Stimulated activated CD4-positive, alpha-beta T cell treated with anti-CD3 and anti-CD28 coated beads, Interleukin-4, amount 100 ng/mL, for 1 hour (primary cell): ENCODE results near the gene GNA15.
A peak's percentile ranks its signal among the peaks of the same experiment; 100 is the strongest.

ENCODE experiments used
- DNase-seq: peaks from one replicate; pipeline ENCODE4 v3.0.0-alpha.2; 2020

Gene GNA15

GRCh38 chr19:3122512-3122870 is 13.3 kb upstream of the GNA15 start:
- no peak for DNase-seq

- DNase-seq = no peak
These were observed 12.6 kb upstream of the GNA15 start for GRCh38 chr19:3123088-3123721.

GRCh38 chr19:3123956-3124355 is 11.9 kb upstream of the GNA15 start:
- DNase-seq = no peak

- DNase-seq = no peak
These were observed 11.2 kb upstream of the GNA15 start for GRCh38 chr19:3124630-3125029.

- peak; percentile 81 for DNase-seq
These were observed 9.8 kb upstream of the GNA15 start for GRCh38 chr19:3125900-3126524.

- DNase-seq = no peak
These were observed 6.7 kb upstream of the GNA15 start for GRCh38 chr19:3129112-3129511.

- DNase-seq = no peak
These were observed 4.7 kb upstream of the GNA15 start for GRCh38 chr19:3131168-3131567.

- DNase-seq = peak; percentile 67
These were observed 2.7 kb upstream of the GNA15 start for GRCh38 chr19:3132971-3133792.

GRCh38 chr19:3133793-3134116 is 2.1 kb upstream of the GNA15 start:
- no peak for DNase-seq

- no peak for DNase-seq
These were observed 837 bp downstream of the GNA15 start for GRCh38 chr19:3136684-3137055.

GRCh38 chr19:3137119-3137518 is 1.3 kb downstream of the GNA15 start:
- DNase-seq = no peak

GRCh38 chr19:3138268-3138667 is 2.4 kb downstream of the GNA15 start:
- DNase-seq = no peak

GRCh38 chr19:3140667-3141038 is 4.8 kb downstream of the GNA15 start:
- no peak for DNase-seq

GRCh38 chr19:3142292-3142670 is 6.4 kb downstream of the GNA15 start:
- peak; percentile 44 for DNase-seq

- DNase-seq = no peak
These were observed 7.0 kb downstream of the GNA15 start for GRCh38 chr19:3142781-3143337.

GRCh38 chr19:3145909-3146676 is 10.3 kb downstream of the GNA15 start:
- DNase-seq = no peak

- DNase-seq = peak; percentile 71
These were observed 10.9 kb downstream of the GNA15 start for GRCh38 chr19:3146677-3147100.

- no peak for DNase-seq
These were observed 12.7 kb downstream of the GNA15 start for GRCh38 chr19:3148503-3148902.

- no peak for DNase-seq
These were observed 13.3 kb downstream of the GNA15 start for GRCh38 chr19:3149089-3149488.

GRCh38 chr19:3149526-3150505 is 14.0 kb downstream of the GNA15 start:
- no peak for DNase-seq

- DNase-seq = no peak
These were observed 15.0 kb downstream of the GNA15 start for GRCh38 chr19:3150739-3151329.
